Activated CD4-positive, alpha-beta T cell treated with anti-CD3 and anti-CD28 coated beads for 36 hours (primary cell): ENCODE measurements around the gene SLFNL1. TPM values are rescaled to one million over a fixed set of nuclear protein-coding genes. Genes with fewer than 3 reads are reported as not detected.

Experiments
- ATAC-seq: fragments of 200-7000 bp; cut with Tn5 transposase; one replicate; pipeline ENCODE4 v1.10.0; 2021; ENCODE audit warnings: mild to moderate bottlenecking, moderate library complexity
- CTCF ChIA-PET: fragments of 350-600 bp; sonication (Branson Sonifier 250); formaldehyde crosslinking; loops from one replicate; lab custom pipeline; 2021; ENCODE audit warnings: antibody characterized with exemption; lab: Charles Lee
- POLR2A ChIA-PET: fragments of 350-600 bp; sonication (Branson Sonifier 250); formaldehyde crosslinking; loops from one replicate; lab custom pipeline; 2021; ENCODE audit warnings: antibody characterized with exemption, inconsistent platforms; lab: Charles Lee
- DNase-seq: peaks from one replicate; pipeline ENCODE4 v3.0.0-alpha.2; 2020
- H3K27ac Mint-ChIP-seq: one replicate; pipeline ENCODE4 v1.8.0; 2021; ENCODE audit warnings: mixed read lengths
- H3K27me3 Mint-ChIP-seq: one replicate; pipeline ENCODE4 v1.8.0; 2021; ENCODE audit warnings: mixed read lengths
- H3K36me3 Mint-ChIP-seq: one replicate; pipeline ENCODE4 v1.8.0; 2021; ENCODE audit warnings: low read depth, mixed read lengths
- H3K4me1 Mint-ChIP-seq: one replicate; pipeline ENCODE4 v1.8.0; 2021; ENCODE audit warnings: mixed read lengths
- H3K4me3 Mint-ChIP-seq: one replicate; pipeline ENCODE4 v1.8.0; 2021; ENCODE audit warnings: mild to moderate bottlenecking, moderate library complexity, mixed read lengths
- H3K9me3 Mint-ChIP-seq: one replicate; pipeline ENCODE4 v1.8.0; 2021; ENCODE audit warnings: low read depth, mixed read lengths
- intact Hi-C, 2 experiments: fragments of 100-400 bp; cut with DNase I in 1 of 2; cut with micrococcal nuclease in 1 of 2; formaldehyde crosslinking; loops; one replicate each; pipeline versions ENCODE4 v1.14.2 to v1.15.1; 2022 to 2024; cut with DNase I, micrococcal nuclease
- total RNA-seq, 2 experiments: library from RNA; stranded (reverse); gene quantifications; one replicate each; pipeline ENCODE4 v1.2.3, GENCODE V29; 2021

SLFNL1 gene
- total RNA-seq, 2 experiments from 2014 or later: 0.14 TPM

- DNase-seq (no peak), ATAC-seq (no peak)
- Mint-ChIP-seq H3K4me3 (no peak overlapping the region), H3K9me3 (no peaks in the 10 kb centered on the region), H3K27me3 (no peaks in the 10 kb centered on the region), H3K36me3 (peaks cover 34% of the 10 kb centered on the region), H3K4me1 (no peaks in the 10 kb centered on the region), H3K27ac (no peak overlapping the region)
- CTCF ChIA-PET: interaction anchor here (0.6 kb wide), 1 partner anchor 81 kb away, joined by 4 read pairs; no protein-coding TSS in a partner anchor
- POLR2A ChIA-PET: no interaction called here
- intact Hi-C loops: loop anchor here in 1 of 2 experiments (10.0 kb wide), 1 partner anchor 212 kb away; the partner anchor contains the start of gene SCMH1
These were observed 11.7 kb upstream of the SLFNL1 start for GRCh38 chr1:41033272-41033671.

- no peaks in the 10 kb centered on the region for H3K4me1 Mint-ChIP-seq
- no peaks in the 10 kb centered on the region for H3K9me3 Mint-ChIP-seq
- no peak for ATAC-seq
- no peaks in the 10 kb centered on the region for H3K27me3 Mint-ChIP-seq
- no peak overlapping the region for H3K27ac Mint-ChIP-seq
- POLR2A ChIA-PET: no interaction called here
- CTCF ChIA-PET: no interaction called here
- H3K36me3 Mint-ChIP-seq: peaks cover 34% of the 10 kb centered on the region
- intact Hi-C loops: loop anchor here in 1 of 2 experiments (10.0 kb wide), 1 partner anchor 213 kb away; the partner anchor contains the start of gene SCMH1
- DNase-seq: no peak
- H3K4me3 Mint-ChIP-seq: no peak overlapping the region
These were observed 10.6 kb upstream of the SLFNL1 start for GRCh38 chr1:41032147-41032546.

GRCh38 chr1:41030872-41031616, 9.5 kb upstream of the SLFNL1 start:
- Mint-ChIP-seq H3K27ac (no peak overlapping the region), H3K27me3 (no peaks in the 10 kb centered on the region), H3K4me1 (no peaks in the 10 kb centered on the region), H3K36me3 (peaks cover 36% of the 10 kb centered on the region), H3K4me3 (no peak overlapping the region), H3K9me3 (no peaks in the 10 kb centered on the region)
- ChIA-PET CTCF (no interaction called here), POLR2A (no interaction called here)
- intact Hi-C loops: loop anchor here in 1 of 2 experiments (10.0 kb wide), 1 partner anchor 214 kb away; the partner anchor contains the start of gene SCMH1
- no peak for DNase-seq
- ATAC-seq: no peak

GRCh38 chr1:41028034-41028642, 6.6 kb upstream of the SLFNL1 start:
- CTCF ChIA-PET: no interaction called here
- no peaks in the 10 kb centered on the region for H3K9me3 Mint-ChIP-seq
- intact Hi-C loops: no loop called here
- no peaks in the 10 kb centered on the region for H3K4me1 Mint-ChIP-seq
- no peak for ATAC-seq
- H3K27ac Mint-ChIP-seq: no peak overlapping the region
- POLR2A ChIA-PET: no interaction called here
- H3K36me3 Mint-ChIP-seq: peaks cover 33% of the 10 kb centered on the region
- H3K4me3 Mint-ChIP-seq: no peak overlapping the region
- no peak for DNase-seq
- no peaks in the 10 kb centered on the region for H3K27me3 Mint-ChIP-seq

GRCh38 chr1:41025979-41026819, 4.7 kb upstream of the SLFNL1 start:
- no peaks in the 10 kb centered on the region for H3K27me3 Mint-ChIP-seq
- ATAC-seq: no peak
- DNase-seq: no peak
- H3K9me3 Mint-ChIP-seq: no peaks in the 10 kb centered on the region
- H3K4me3 Mint-ChIP-seq: no peak overlapping the region
- H3K4me1 Mint-ChIP-seq: no peaks in the 10 kb centered on the region
- CTCF ChIA-PET: no interaction called here
- H3K36me3 Mint-ChIP-seq: peaks cover 21% of the 10 kb centered on the region
- H3K27ac Mint-ChIP-seq: no peak overlapping the region
- intact Hi-C loops: no loop called here
- POLR2A ChIA-PET: interaction anchor here (0.6 kb wide), 1 partner anchor 48 kb away, joined by 5 read pairs; no protein-coding TSS in a partner anchor

- H3K9me3 Mint-ChIP-seq: no peaks in the 10 kb centered on the region
- H3K36me3 Mint-ChIP-seq: peaks cover 12% of the 10 kb centered on the region
- no peak overlapping the region for H3K27ac Mint-ChIP-seq
- POLR2A ChIA-PET: no interaction called here
- H3K27me3 Mint-ChIP-seq: no peaks in the 10 kb centered on the region
- intact Hi-C loops: no loop called here
- ATAC-seq (no peak), DNase-seq (no peak)
- CTCF ChIA-PET: interaction anchor here (0.6 kb wide), 1 partner anchor 10 kb away, joined by 3 read pairs; no protein-coding TSS in a partner anchor
- H3K4me1 Mint-ChIP-seq: no peaks in the 10 kb centered on the region
- H3K4me3 Mint-ChIP-seq: no peak overlapping the region
These were observed 3.4 kb upstream of the SLFNL1 start for GRCh38 chr1:41024953-41025352.

GRCh38 chr1:41023279-41023990, 1.9 kb upstream of the SLFNL1 start:
- H3K9me3 Mint-ChIP-seq: no peaks in the 10 kb centered on the region
- peaks cover 8% of the 10 kb centered on the region for H3K36me3 Mint-ChIP-seq
- H3K4me1 Mint-ChIP-seq: no peaks in the 10 kb centered on the region
- intact Hi-C loops: no loop called here
- CTCF ChIA-PET: no interaction called here
- no peak for ATAC-seq
- POLR2A ChIA-PET: no interaction called here
- no peak overlapping the region for H3K27ac Mint-ChIP-seq
- DNase-seq: no peak
- no peaks in the 10 kb centered on the region for H3K27me3 Mint-ChIP-seq
- H3K4me3 Mint-ChIP-seq: no peak overlapping the region

GRCh38 chr1:41022424-41022823, 899 bp upstream of the SLFNL1 start:
- Mint-ChIP-seq H3K27me3 (no peaks in the 10 kb centered on the region), H3K9me3 (no peaks in the 10 kb centered on the region), H3K4me3 (no peak overlapping the region), H3K27ac (no peak overlapping the region), H3K36me3 (peaks cover 11% of the 10 kb centered on the region), H3K4me1 (no peaks in the 10 kb centered on the region)
- ChIA-PET POLR2A (no interaction called here), CTCF (interaction anchor here (0.7 kb wide), 1 partner anchor 69 kb away, joined by 3 read pairs; no protein-coding TSS in a partner anchor)
- intact Hi-C loops: no loop called here
- DNase-seq (no peak), ATAC-seq (no peak)

GRCh38 chr1:41020654-41021053, 871 bp downstream of the SLFNL1 start:
- intact Hi-C loops: loop anchor here in 1 of 2 experiments (2.0 kb wide), 1 partner anchor 16 kb away; no protein-coding TSS in a partner anchor
- Mint-ChIP-seq H3K36me3 (peaks cover 14% of the 10 kb centered on the region), H3K4me3 (no peak overlapping the region), H3K27ac (no peak overlapping the region), H3K4me1 (no peaks in the 10 kb centered on the region), H3K9me3 (no peaks in the 10 kb centered on the region), H3K27me3 (no peaks in the 10 kb centered on the region)
- ATAC-seq: no peak
- DNase-seq: no peak
- POLR2A ChIA-PET: no interaction called here
- CTCF ChIA-PET: no interaction called here

- no peak for DNase-seq
- H3K27ac Mint-ChIP-seq: no peak overlapping the region
- peaks cover 11% of the 10 kb centered on the region for H3K36me3 Mint-ChIP-seq
- H3K4me3 Mint-ChIP-seq: no peak overlapping the region
- H3K9me3 Mint-ChIP-seq: no peaks in the 10 kb centered on the region
- CTCF ChIA-PET: no interaction called here
- no peaks in the 10 kb centered on the region for H3K27me3 Mint-ChIP-seq
- no peak for ATAC-seq
- intact Hi-C loops: loop anchor here in 1 of 2 experiments (2.0 kb wide), 1 partner anchor 15 kb away; no protein-coding TSS in a partner anchor
- no peaks in the 10 kb centered on the region for H3K4me1 Mint-ChIP-seq
- POLR2A ChIA-PET: no interaction called here
These were observed 1.4 kb downstream of the SLFNL1 start for GRCh38 chr1:41020109-41020576.
